GM18861 (cell line): ENCODE data around the gene BEAN1.

Source experiments
- ATAC-seq: cut with Tn5 transposase; IDR thresholded peaks from one replicate; pipeline ENCODE4 v1.9.1; 2021; ENCODE audit not compliant: unreplicated experiment

BEAN1 gene

GRCh38 chr16:66395806-66396555 is 31.1 kb upstream of the BEAN1 start:
- no peak for ATAC-seq

GRCh38 chr16:66397736-66398433 is 29.2 kb upstream of the BEAN1 start:
- ATAC-seq: no peak

DNA sequence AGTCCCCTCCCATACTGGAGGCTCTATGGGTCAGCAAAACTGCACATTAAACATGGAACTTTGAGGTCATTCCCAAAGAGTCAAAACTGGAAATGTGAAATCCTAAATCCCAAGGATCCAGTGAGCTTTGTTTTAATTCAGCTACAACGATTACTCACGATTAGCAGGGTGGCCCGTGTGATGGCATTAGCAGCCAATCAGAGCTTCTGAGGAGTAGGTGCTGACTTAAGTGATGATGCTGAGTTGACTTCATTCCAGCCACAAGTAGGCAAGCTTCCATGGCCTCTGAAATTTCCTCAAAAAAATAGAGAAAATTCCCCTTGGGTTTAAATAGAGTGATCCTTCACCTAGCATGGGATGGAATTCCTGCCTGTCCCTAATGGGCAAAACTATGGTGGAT is 28.1 kb upstream of the BEAN1 start:
- ATAC-seq: no peak

- no peak for ATAC-seq
Measured at GRCh38 chr16:66399930-66400329, 27.2 kb upstream of the BEAN1 start.

- no peak for ATAC-seq
Measured at GRCh38 chr16:66400503-66401380, 26.4 kb upstream of the BEAN1 start.

GRCh38 chr16:66401610-66402009 is 25.5 kb upstream of the BEAN1 start:
- no peak for ATAC-seq

GRCh38 chr16:66402166-66402565 is 24.9 kb upstream of the BEAN1 start:
- ATAC-seq: no peak

DNA sequence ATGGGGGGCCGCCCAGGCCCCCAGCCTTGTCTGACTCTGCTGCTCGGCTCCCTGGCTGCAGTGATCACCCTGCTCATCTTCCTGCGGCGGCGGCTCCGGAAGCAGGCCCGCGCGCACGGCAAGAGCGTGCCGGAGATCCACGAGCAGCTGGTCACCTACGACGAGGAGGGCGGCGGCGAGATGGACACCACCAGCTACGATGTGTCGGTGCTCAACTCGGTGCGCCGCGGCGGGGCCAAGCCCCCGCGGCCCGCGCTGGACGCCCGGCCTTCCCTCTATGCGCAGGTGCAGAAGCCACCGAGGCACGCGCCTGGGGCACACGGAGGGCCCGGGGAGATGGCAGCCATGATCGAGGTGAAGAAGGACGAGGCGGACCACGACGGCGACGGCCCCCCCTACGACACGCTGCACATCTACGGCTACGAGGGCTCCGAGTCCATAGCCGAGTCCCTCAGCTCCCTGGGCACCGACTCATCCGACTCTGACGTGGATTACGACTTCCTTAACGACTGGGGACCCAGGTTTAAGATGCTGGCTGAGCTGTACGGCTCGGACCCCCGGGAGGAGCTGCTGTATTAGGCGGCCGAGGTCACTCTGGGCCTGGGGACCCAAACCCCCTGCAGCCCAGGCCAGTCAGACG is 24.4 kb upstream of the BEAN1 start:
- ATAC-seq: no peak

DNA sequence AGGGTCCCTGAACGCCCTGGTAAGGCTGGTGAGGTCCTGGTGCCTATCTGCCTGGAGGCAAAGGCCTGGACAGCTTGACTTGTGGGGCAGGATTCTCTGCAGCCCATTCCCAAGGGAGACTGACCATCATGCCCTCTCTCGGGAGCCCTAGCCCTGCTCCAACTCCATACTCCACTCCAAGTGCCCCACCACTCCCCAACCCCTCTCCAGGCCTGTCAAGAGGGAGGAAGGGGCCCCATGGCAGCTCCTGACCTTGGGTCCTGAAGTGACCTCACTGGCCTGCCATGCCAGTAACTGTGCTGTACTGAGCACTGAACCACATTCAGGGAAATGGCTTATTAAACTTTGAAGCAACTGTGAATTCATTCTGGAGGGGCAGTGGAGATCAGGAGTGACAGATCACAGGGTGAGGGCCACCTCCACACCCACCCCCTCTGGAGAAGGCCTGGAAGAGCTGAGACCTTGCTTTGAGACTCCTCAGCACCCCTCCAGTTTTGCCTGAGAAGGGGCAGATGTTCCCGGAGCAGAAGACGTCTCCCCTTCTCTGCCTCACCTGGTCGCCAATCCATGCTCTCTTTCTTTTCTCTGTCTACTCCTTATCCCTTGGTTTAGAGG is 23.5 kb upstream of the BEAN1 start:
- no peak for ATAC-seq

GRCh38 chr16:66405057-66405783 is 21.9 kb upstream of the BEAN1 start:
- no peak for ATAC-seq

- ATAC-seq: no peak
Measured at GRCh38 chr16:66406534-66407221, 20.4 kb upstream of the BEAN1 start.

GRCh38 chr16:66408163-66409048 is 18.7 kb upstream of the BEAN1 start:
- no peak for ATAC-seq

DNA sequence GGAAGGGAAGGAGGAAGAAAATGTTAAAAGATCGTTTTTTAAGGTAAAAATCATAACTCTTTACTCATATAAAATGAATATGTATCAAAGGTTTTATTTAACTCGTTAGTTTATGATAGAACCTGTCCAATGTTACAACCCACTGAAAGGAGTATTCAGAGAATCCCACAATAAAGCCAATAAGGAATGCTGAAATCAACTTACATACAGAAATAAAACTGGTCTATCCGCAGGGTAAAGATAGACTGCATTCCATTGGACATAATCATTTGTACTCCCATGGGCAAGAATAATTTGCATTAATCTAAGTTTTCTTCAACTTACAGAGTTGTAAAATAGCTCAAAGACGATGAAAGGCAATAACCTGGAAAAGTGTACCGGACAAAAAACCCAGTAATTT is 17.9 kb upstream of the BEAN1 start:
- no peak for ATAC-seq

- no peak for ATAC-seq
Measured at GRCh38 chr16:66412182-66412581, 14.9 kb upstream of the BEAN1 start.

- no peak for ATAC-seq
Measured at GRCh38 chr16:66414891-66415290, 12.2 kb upstream of the BEAN1 start.

- ATAC-seq: no peak
Measured at GRCh38 chr16:66416136-66416535, 11.0 kb upstream of the BEAN1 start.

DNA sequence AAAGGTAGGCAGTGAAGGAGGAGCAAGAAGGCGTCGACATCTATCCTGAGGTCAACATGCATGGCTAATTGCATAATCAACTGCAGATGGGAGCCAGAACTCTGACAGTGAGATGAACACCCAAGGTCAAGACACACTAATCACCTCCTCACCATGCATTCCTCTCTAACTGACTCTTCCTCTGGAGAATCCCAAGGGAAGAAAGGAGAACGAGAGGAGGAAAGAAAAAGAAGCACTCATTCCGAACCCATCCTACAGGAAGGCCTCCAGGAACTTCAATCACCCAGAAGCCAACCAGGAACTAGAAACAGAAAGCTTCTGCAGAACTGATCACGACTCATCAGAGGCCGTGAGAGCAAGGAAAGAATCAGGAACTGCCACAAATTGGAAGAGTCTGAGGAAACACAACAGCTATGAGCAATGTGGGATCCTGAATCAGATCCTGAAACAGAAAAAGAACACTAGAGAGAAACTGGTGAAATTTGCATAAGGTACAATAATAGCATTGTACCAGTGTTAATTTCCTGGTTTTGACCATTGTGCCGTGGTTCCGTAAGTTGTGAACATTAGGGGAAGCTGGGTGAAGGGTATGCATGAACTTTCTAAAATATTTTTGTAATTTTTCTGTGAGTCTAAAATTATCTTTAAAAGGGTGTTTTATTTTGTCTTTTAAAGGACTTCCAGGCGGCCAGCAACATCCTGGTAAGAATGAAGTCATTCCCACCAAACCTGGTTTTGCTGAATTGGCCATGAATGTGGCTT is 10.0 kb upstream of the BEAN1 start:
- ATAC-seq: no peak
